MCF 10A (cell line): Measurements from ENCODE around the gene SCAPER. TPM values are rescaled to one million over a fixed set of nuclear protein-coding genes. Genes with fewer than 3 reads are reported as not detected.

Source experiments
- BruUV-seq: library from RNA; stranded (reverse); fragments of 400-500 nt; replicated peaks from 2 replicates; lab custom pipeline; 2021; lab: Mats Ljungman, UMichigan
- CTCF ChIA-PET: fragments of 300-600 bp; sonication (Branson Sonifier 250); formaldehyde crosslinking; extraction: SDS; loops from one replicate; lab custom pipeline; 2021; ENCODE audit warnings: antibody characterized with exemption, inconsistent platforms; lab: Yijun Ruan, JAX
- POLR2A ChIA-PET: fragments of 300-600, 350-650 bp; sonication (Branson Sonifier 250); formaldehyde crosslinking; extraction: SDS; loops from one replicate; lab custom pipeline; 2020; ENCODE audit warnings: antibody characterized with exemption, inconsistent platforms; lab: Yijun Ruan, JAX
- DNase-seq: peaks from one replicate; pipeline ENCODE4 v3.0.0-alpha.2; 2018; ENCODE audit not compliant: unreplicated experiment
- H3K27ac Mint-ChIP-seq: one replicate; pipeline ENCODE4 v1.8.0; 2022; ENCODE audit warnings: mild to moderate bottlenecking, low read depth, mixed read lengths; ENCODE audit not compliant: unreplicated experiment
- H3K27me3 Mint-ChIP-seq: one replicate; pipeline ENCODE4 v1.8.0; 2022; ENCODE audit warnings: mixed read lengths; ENCODE audit not compliant: insufficient read depth, unreplicated experiment
- H3K36me3 Mint-ChIP-seq: one replicate; pipeline ENCODE4 v1.8.0; 2022; ENCODE audit warnings: mild to moderate bottlenecking, moderate library complexity, mixed read lengths; ENCODE audit not compliant: insufficient read depth, unreplicated experiment
- H3K4me1 Mint-ChIP-seq: one replicate; pipeline ENCODE4 v1.8.0; 2022; ENCODE audit warnings: mixed read lengths; ENCODE audit not compliant: insufficient read depth, unreplicated experiment
- H3K4me3 Mint-ChIP-seq: one replicate; pipeline ENCODE4 v1.8.0; 2022; ENCODE audit warnings: mild to moderate bottlenecking, moderate library complexity, mixed read lengths; ENCODE audit not compliant: unreplicated experiment
- H3K9me3 Mint-ChIP-seq: one replicate; pipeline ENCODE4 v1.8.0; 2022; ENCODE audit warnings: mixed read lengths; ENCODE audit not compliant: unreplicated experiment
- intact Hi-C: fragments of 100-400 bp; cut with micrococcal nuclease; formaldehyde crosslinking; loops from 2 replicates; pipeline ENCODE4 v1.14.1; 2022
- total RNA-seq: library from RNA; stranded (reverse); gene quantifications from 2 replicates; pipeline ENCODE4 v1.2.3, GENCODE V29; 2022
- TF ChIP-seq, protein P1 (sequence below): fragments of 200-600 bp; IDR thresholded peaks from one replicate; pipeline ENCODE4 v1.8.0; 2022; ENCODE audit warnings: antibody characterized with exemption, mild to moderate bottlenecking; ENCODE audit not compliant: unreplicated experiment

The SCAPER gene
- total RNA-seq, 1 experiment from 2014 or later, result 9.5 TPM

DNA sequence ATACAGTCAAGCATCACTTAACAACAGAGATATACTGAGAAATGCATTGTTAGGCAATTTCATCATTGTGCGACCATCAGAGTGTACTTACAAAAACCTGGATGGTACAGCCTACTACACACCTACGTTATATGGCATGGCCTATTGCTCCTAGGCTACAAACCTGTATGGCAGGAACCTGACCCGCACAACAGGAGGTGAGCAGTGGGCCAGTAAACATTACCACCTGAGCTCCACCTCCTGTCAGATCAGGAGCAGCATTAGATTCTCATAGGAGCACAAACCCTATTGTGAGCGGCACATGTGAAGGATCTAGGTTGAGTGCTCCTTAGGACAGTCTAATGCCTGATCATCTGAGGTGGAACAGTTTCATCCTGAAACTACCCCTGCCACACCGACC lies 89.7 kb downstream of the SCAPER start:
- POLR2A ChIA-PET, result no interaction called here
- DNase-seq, result no peak
- intact Hi-C loops, result no loop called here

DNA sequence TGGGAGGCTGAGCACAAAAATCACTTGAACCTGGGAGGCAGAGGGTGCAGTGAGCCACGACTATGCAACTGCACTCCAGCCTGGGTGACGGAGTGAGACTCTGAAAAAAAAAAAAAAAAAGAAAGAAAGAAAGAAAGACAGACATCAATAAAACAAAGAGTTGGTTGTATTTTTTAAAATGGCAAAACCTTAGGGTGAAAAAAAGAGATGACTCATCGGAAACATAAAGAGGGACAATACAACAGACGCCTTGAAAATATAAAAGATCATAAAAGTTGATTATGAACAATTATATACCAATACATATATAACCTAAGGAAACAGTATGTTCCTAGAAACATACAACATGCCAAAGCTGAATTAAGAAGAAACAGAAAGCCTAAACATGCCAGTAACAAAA lies 92.8 kb downstream of the SCAPER start:
- no peaks in the 10 kb centered on the region for H3K36me3 Mint-ChIP-seq
- POLR2A ChIA-PET, result no interaction called here

More for the DNA sequence above, 89.7 kb downstream of the SCAPER start:
- no TSS peak for BruUV-seq
- Mint-ChIP-seq H3K9me3 (no peaks in the 10 kb centered on the region), H3K4me3 (no peak overlapping the region), H3K27ac (no peak overlapping the region), H3K4me1 (no peaks in the 10 kb centered on the region), H3K36me3 (no peaks in the 10 kb centered on the region), H3K27me3 (no peaks in the 10 kb centered on the region)
- TF ChIP-seq, protein P1, sequence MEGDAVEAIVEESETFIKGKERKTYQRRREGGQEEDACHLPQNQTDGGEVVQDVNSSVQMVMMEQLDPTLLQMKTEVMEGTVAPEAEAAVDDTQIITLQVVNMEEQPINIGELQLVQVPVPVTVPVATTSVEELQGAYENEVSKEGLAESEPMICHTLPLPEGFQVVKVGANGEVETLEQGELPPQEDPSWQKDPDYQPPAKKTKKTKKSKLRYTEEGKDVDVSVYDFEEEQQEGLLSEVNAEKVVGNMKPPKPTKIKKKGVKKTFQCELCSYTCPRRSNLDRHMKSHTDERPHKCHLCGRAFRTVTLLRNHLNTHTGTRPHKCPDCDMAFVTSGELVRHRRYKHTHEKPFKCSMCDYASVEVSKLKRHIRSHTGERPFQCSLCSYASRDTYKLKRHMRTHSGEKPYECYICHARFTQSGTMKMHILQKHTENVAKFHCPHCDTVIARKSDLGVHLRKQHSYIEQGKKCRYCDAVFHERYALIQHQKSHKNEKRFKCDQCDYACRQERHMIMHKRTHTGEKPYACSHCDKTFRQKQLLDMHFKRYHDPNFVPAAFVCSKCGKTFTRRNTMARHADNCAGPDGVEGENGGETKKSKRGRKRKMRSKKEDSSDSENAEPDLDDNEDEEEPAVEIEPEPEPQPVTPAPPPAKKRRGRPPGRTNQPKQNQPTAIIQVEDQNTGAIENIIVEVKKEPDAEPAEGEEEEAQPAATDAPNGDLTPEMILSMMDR, result no peak
- CTCF ChIA-PET, result interaction anchor here (1.2 kb wide), 1 partner anchor 238 kb away, joined by 4 read pairs; no protein-coding TSS in a partner anchor

DNA sequence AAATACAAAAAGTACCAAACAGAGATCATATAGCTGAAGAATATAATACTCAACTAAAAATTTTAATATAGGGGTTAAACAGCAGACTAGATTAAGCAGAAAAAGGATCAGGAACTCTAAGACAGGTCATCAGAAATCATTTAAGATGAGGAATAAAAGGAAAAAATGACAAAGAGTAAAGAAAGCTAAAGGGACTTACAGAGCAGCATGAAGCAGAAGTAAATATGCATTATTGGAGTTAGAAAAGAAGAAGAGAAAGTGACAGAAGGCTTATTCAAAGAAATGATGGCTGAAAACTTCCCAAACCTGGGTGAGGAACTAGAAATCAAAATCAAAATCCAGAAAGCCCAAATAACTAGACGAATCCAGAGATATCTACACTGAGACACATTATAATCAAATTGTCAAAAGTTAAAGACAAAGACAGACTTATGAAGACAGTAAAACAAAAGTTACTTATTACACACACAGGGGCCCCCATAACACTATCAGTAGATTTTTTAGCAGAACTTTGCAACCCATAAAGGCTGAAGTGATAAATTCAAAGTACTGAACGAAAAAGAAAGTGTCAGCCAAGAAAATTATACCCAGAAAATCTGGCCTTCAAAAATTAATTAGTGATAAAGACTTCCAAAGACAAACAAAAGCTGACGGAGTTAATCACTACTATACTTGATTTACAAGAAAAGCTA lies 95.6 kb downstream of the SCAPER start:
- TF ChIP-seq, protein P1, result no peak
- intact Hi-C loops, result no loop called here
- DNase-seq, result no peak
- BruUV-seq, result no TSS peak
- CTCF ChIA-PET, result no interaction called here
- no peak overlapping the region for H3K4me3 Mint-ChIP-seq
- H3K27me3 Mint-ChIP-seq, result no peaks in the 10 kb centered on the region
- H3K4me1 Mint-ChIP-seq, result no peaks in the 10 kb centered on the region
- POLR2A ChIA-PET, result interaction anchor here (1.0 kb wide), 1 partner anchor 13 kb away, joined by 4 read pairs; no protein-coding TSS in a partner anchor
- no peaks in the 10 kb centered on the region for H3K36me3 Mint-ChIP-seq
- H3K27ac Mint-ChIP-seq, result no peak overlapping the region
- no peaks in the 10 kb centered on the region for H3K9me3 Mint-ChIP-seq

More for the DNA sequence above, 92.8 kb downstream of the SCAPER start:
- CTCF ChIA-PET, result no interaction called here
- intact Hi-C loops, result no loop called here
- DNase-seq, result no peak
- Mint-ChIP-seq H3K27me3 (no peaks in the 10 kb centered on the region), H3K9me3 (no peaks in the 10 kb centered on the region), H3K4me3 (no peak overlapping the region), H3K27ac (no peak overlapping the region), H3K4me1 (no peaks in the 10 kb centered on the region)
- TF ChIP-seq, protein P1, result no peak
- no TSS peak for BruUV-seq

DNA sequence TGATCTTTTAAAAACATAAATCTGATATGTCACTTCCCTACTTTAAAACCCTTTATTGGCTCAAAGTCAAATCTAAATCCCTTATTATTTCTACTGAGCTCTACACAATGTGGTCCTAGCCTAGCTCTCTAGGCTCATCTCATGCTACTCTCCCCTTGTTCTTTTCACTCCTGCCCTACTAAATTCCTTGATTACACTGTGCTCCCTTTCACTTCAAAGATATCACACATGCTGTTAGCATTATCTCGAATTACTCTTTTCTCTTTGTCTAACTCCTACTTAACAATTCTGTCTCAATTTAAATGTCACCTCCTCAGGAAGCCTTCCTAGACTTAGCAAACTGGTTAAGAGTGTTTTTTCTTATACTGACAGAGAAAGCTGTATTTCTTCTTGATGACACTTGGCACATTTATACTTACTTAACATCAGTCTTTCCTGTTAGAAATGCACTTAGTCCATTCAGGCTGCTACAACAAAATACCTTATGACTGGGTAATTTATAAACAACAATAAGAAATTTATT lies 102.0 kb downstream of the SCAPER start:
- ChIA-PET CTCF (no interaction called here), POLR2A (interaction anchor here (0.6 kb wide), 1 partner anchor 223 kb away, joined by 3 read pairs; no protein-coding TSS in a partner anchor)
- DNase-seq, result no peak
- BruUV-seq, result TSS peak; percentile 16
- intact Hi-C loops, result no loop called here
- TF ChIP-seq, protein P1, result no peak
- H3K27me3 Mint-ChIP-seq, result no peaks in the 10 kb centered on the region
- peaks cover 6% of the 10 kb centered on the region for H3K4me1 Mint-ChIP-seq
- H3K4me3 Mint-ChIP-seq, result no peak overlapping the region
- H3K27ac Mint-ChIP-seq, result no peak overlapping the region
- no peaks in the 10 kb centered on the region for H3K9me3 Mint-ChIP-seq
- H3K36me3 Mint-ChIP-seq, result peaks cover 6% of the 10 kb centered on the region
